Immature natural killer cell (primary cell): ENCODE measurements around the gene AHI1. TPM values are rescaled to one million over a fixed set of nuclear protein-coding genes. Genes with fewer than 3 reads are reported as not detected.
"Not testable (repeated sequence)": the region's sequence is repeated elsewhere in the genome, so short reads cannot be mapped to it uniquely, and the experiment has no call there.

Experiments used
- DNase-seq, 3 donors: peaks; one replicate each; pipeline ENCODE4 v3.0.0; 2022; ENCODE audit warnings: mixed read lengths in 1 of 3
- H3K27ac Mint-ChIP-seq, 6 donors: one replicate each; pipeline ENCODE4 v1.8.0; 2020; ENCODE audit warnings: mixed read lengths in 6 of 6, mild to moderate bottlenecking in 5 of 6, inconsistent platforms in 4 of 6, moderate library complexity in 3 of 6
- H3K27me3 Mint-ChIP-seq, 3 donors: one replicate each; pipeline ENCODE4 v1.8.0; 2020 to 2021; ENCODE audit warnings: low read depth in 3 of 3, mild to moderate bottlenecking in 3 of 3, mixed read lengths in 3 of 3, moderate library complexity in 3 of 3, inconsistent platforms in 1 of 3
- H3K36me3 Mint-ChIP-seq, 3 donors: one replicate each; pipeline ENCODE4 v1.8.0; 2020; ENCODE audit warnings: mixed read lengths in 3 of 3, inconsistent platforms in 2 of 3, mild to moderate bottlenecking in 2 of 3
- H3K4me1 Mint-ChIP-seq, 2 donors: one replicate each; pipeline ENCODE4 v1.8.0; 2020; ENCODE audit warnings: inconsistent platforms in 2 of 2, mild to moderate bottlenecking in 2 of 2, mixed read lengths in 2 of 2, moderate library complexity in 1 of 2
- H3K4me3 Mint-ChIP-seq, 5 donors: one replicate each; pipeline ENCODE4 v1.8.0; 2020; ENCODE audit warnings: mild to moderate bottlenecking in 5 of 5, mixed read lengths in 5 of 5, inconsistent platforms in 3 of 5, moderate library complexity in 3 of 5
- H3K9me3 Mint-ChIP-seq, 6 donors: one replicate each; pipeline ENCODE4 v1.8.0; 2020; ENCODE audit warnings: mild to moderate bottlenecking in 6 of 6, mixed read lengths in 6 of 6, inconsistent platforms in 4 of 6, moderate library complexity in 3 of 6
- polyA plus RNA-seq, 3 donors: library from polyadenylated mRNA; unstranded; fragments of 300-500 nt; fragmentation: Illumina TruSeq; gene quantifications; one replicate each; pipeline ENCODE4 v1.2.3, GENCODE V29; 2021

Gene AHI1
- polyA plus RNA-seq, 3 donors from 2014 or later, result 1.5 to 4.9 (median 4.5) TPM

GRCh38 chr6:135383301-135383700, 114.2 kb downstream of the AHI1 start:
- Mint-ChIP-seq H3K27me3 (no peaks in the 10 kb centered on the region), H3K9me3 (no peaks in the 10 kb centered on the region), H3K36me3 (peaks cover 0 to 7% (median 4%) of the 10 kb centered on the region in 3 donors), H3K27ac (no peak overlapping the region), H3K4me3 (no peak overlapping the region), H3K4me1 (no peaks in the 10 kb centered on the region)
- no peak for DNase-seq

GRCh38 chr6:135382182-135382628, 115.3 kb downstream of the AHI1 start:
- no peak overlapping the region for H3K27ac Mint-ChIP-seq
- no peak for DNase-seq
- no peaks in the 10 kb centered on the region for H3K9me3 Mint-ChIP-seq
- H3K4me3 Mint-ChIP-seq, result no peak overlapping the region
- H3K27me3 Mint-ChIP-seq, result no peaks in the 10 kb centered on the region
- H3K4me1 Mint-ChIP-seq, result no peaks in the 10 kb centered on the region
- no peaks in the 10 kb centered on the region for H3K36me3 Mint-ChIP-seq

GRCh38 chr6:135380793-135381192, 116.7 kb downstream of the AHI1 start:
- H3K27me3 Mint-ChIP-seq, result no peaks in the 10 kb centered on the region
- H3K4me1 Mint-ChIP-seq, result no peaks in the 10 kb centered on the region
- no peak overlapping the region for H3K27ac Mint-ChIP-seq

GRCh38 chr6:135379647-135380046, 117.9 kb downstream of the AHI1 start:
- Mint-ChIP-seq H3K4me1 (no peaks in the 10 kb centered on the region), H3K27me3 (no peaks in the 10 kb centered on the region), H3K27ac (no peak overlapping the region), H3K36me3 (no peaks in the 10 kb centered on the region), H3K9me3 (no peaks in the 10 kb centered on the region), H3K4me3 (no peak overlapping the region)
- DNase-seq, result no peak

More at GRCh38 chr6:135380793-135381192, 116.7 kb downstream of the AHI1 start:
- Mint-ChIP-seq H3K9me3 (no peaks in the 10 kb centered on the region), H3K4me3 (no peak overlapping the region), H3K36me3 (no peaks in the 10 kb centered on the region)
- no peak for DNase-seq

- DNase-seq, result no peak
- H3K4me1 Mint-ChIP-seq, result no peaks in the 10 kb centered on the region
- peaks cover 1 to 3% (median 3%) of the 10 kb centered on the region in 3 donors for H3K27me3 Mint-ChIP-seq
- H3K9me3 Mint-ChIP-seq, result peaks cover 0 to 25% (median 14%) of the 10 kb centered on the region in 6 donors
- H3K36me3 Mint-ChIP-seq, result peaks cover 11 to 23% (median 16%) of the 10 kb centered on the region in 3 donors
- no peak overlapping the region for H3K4me3 Mint-ChIP-seq
- no peak overlapping the region for H3K27ac Mint-ChIP-seq
Observed at GRCh38 chr6:135372758-135373157, 124.8 kb downstream of the AHI1 start.

- peaks cover 12 to 20% (median 19%) of the 10 kb centered on the region in 3 donors for H3K36me3 Mint-ChIP-seq
- not testable (repeated sequence) for H3K4me1 Mint-ChIP-seq, H3K27me3 Mint-ChIP-seq, H3K4me3 Mint-ChIP-seq, DNase-seq, H3K27ac Mint-ChIP-seq
- H3K9me3 Mint-ChIP-seq, result peaks cover 5 to 29% (median 13%) of the 10 kb centered on the region in 6 donors
Observed at GRCh38 chr6:135363622-135364021, 133.9 kb downstream of the AHI1 start.

GRCh38 chr6:135362124-135362523, 135.4 kb downstream of the AHI1 start:
- Mint-ChIP-seq H3K36me3 (peaks cover 5 to 13% (median 8%) of the 10 kb centered on the region in 3 donors), H3K27ac (no peak overlapping the region), H3K4me1 (no peaks in the 10 kb centered on the region), H3K9me3 (peaks cover 0 to 17% (median 8%) of the 10 kb centered on the region in 6 donors), H3K4me3 (no peak overlapping the region), H3K27me3 (peaks cover 0 to 3% (median 0%) of the 10 kb centered on the region in 3 donors)
- no peak for DNase-seq

GRCh38 chr6:135360222-135360621, 137.3 kb downstream of the AHI1 start:
- Mint-ChIP-seq H3K4me3 (no peak overlapping the region), H3K27ac (peak overlapping the region in 1 of 6 donors; percentile 50), H3K9me3 (peaks cover 0 to 6% (median 4%) of the 10 kb centered on the region in 6 donors), H3K36me3 (peaks cover 0 to 8% (median 5%) of the 10 kb centered on the region in 3 donors), H3K27me3 (peaks cover 0 to 2% (median 0%) of the 10 kb centered on the region in 3 donors), H3K4me1 (no peaks in the 10 kb centered on the region)
- DNase-seq, result no peak

- H3K4me3 Mint-ChIP-seq, result no peak overlapping the region
- H3K9me3 Mint-ChIP-seq, result no peaks in the 10 kb centered on the region
- H3K4me1 Mint-ChIP-seq, result no peaks in the 10 kb centered on the region
- H3K27ac Mint-ChIP-seq, result no peak overlapping the region
- H3K36me3 Mint-ChIP-seq, result peaks cover 0 to 3% (median 0%) of the 10 kb centered on the region in 3 donors
- peaks cover 0 to 2% (median 0%) of the 10 kb centered on the region in 3 donors for H3K27me3 Mint-ChIP-seq
- no peak for DNase-seq
Observed at GRCh38 chr6:135358985-135359384, 138.6 kb downstream of the AHI1 start.

GRCh38 chr6:135358251-135358821, 139.2 kb downstream of the AHI1 start:
- no peak overlapping the region for H3K4me3 Mint-ChIP-seq
- DNase-seq, result no peak

GRCh38 chr6:135354407-135354806, 143.1 kb downstream of the AHI1 start:
- H3K4me1 Mint-ChIP-seq, result no peaks in the 10 kb centered on the region
- no peak for DNase-seq
- H3K27ac Mint-ChIP-seq, result no peak overlapping the region
- no peak overlapping the region for H3K4me3 Mint-ChIP-seq
- H3K36me3 Mint-ChIP-seq, result peaks cover 0 to 3% (median 0%) of the 10 kb centered on the region in 3 donors
- no peaks in the 10 kb centered on the region for H3K9me3 Mint-ChIP-seq
- H3K27me3 Mint-ChIP-seq, result peaks cover 0 to 2% (median 0%) of the 10 kb centered on the region in 3 donors

More at GRCh38 chr6:135358251-135358821, 139.2 kb downstream of the AHI1 start:
- no peaks in the 10 kb centered on the region for H3K4me1 Mint-ChIP-seq
- peaks cover 0 to 2% (median 0%) of the 10 kb centered on the region in 3 donors for H3K27me3 Mint-ChIP-seq
- H3K9me3 Mint-ChIP-seq, result no peaks in the 10 kb centered on the region
- H3K27ac Mint-ChIP-seq, result no peak overlapping the region
- H3K36me3 Mint-ChIP-seq, result peaks cover 0 to 3% (median 0%) of the 10 kb centered on the region in 3 donors

- Mint-ChIP-seq H3K27me3 (peaks cover 0 to 2% (median 0%) of the 10 kb centered on the region in 3 donors), H3K36me3 (peaks cover 0 to 3% (median 0%) of the 10 kb centered on the region in 3 donors), H3K4me3 (no peak overlapping the region), H3K27ac (no peak overlapping the region), H3K9me3 (no peaks in the 10 kb centered on the region), H3K4me1 (no peaks in the 10 kb centered on the region)
- DNase-seq, result no peak
Observed at GRCh38 chr6:135353113-135353512, 144.4 kb downstream of the AHI1 start.

- no peak overlapping the region for H3K4me3 Mint-ChIP-seq
Observed at GRCh38 chr6:135351635-135352034, 145.9 kb downstream of the AHI1 start.

GRCh38 chr6:135347887-135348286, 149.7 kb downstream of the AHI1 start:
- no peak overlapping the region for H3K27ac Mint-ChIP-seq
- no peak for DNase-seq
- no peaks in the 10 kb centered on the region for H3K9me3 Mint-ChIP-seq
- H3K36me3 Mint-ChIP-seq, result peaks cover 3 to 6% (median 5%) of the 10 kb centered on the region in 3 donors
- H3K27me3 Mint-ChIP-seq, result peaks cover 0 to 1% (median 0%) of the 10 kb centered on the region in 3 donors
- H3K4me3 Mint-ChIP-seq, result no peak overlapping the region
- peaks cover 2 to 7% of the 10 kb centered on the region in 2 donors for H3K4me1 Mint-ChIP-seq

More at GRCh38 chr6:135351635-135352034, 145.9 kb downstream of the AHI1 start:
- Mint-ChIP-seq H3K27me3 (peaks cover 0 to 3% (median 0%) of the 10 kb centered on the region in 3 donors), H3K27ac (no peak overlapping the region), H3K4me1 (peaks cover 2 to 4% of the 10 kb centered on the region in 2 donors), H3K9me3 (no peaks in the 10 kb centered on the region), H3K36me3 (peaks cover 0 to 3% (median 0%) of the 10 kb centered on the region in 3 donors)
- no peak for DNase-seq
